Measurements from ENCODE around the gene PTPRN2. TPM values are rescaled to one million over a fixed set of nuclear protein-coding genes. Genes with fewer than 3 reads are reported as not detected.

Gene PTPRN2
- total RNA-seq, 1 donor from 2014 or later: 11.4 TPM

GRCh38 chr7:158576050-158576762 lies 11.4 kb downstream of the PTPRN2 start:
- peaks cover 17% of the 10 kb centered on the region for H3K27me3 Mint-ChIP-seq
- H3K27ac Mint-ChIP-seq: no peak overlapping the region
- no peak for TF ChIP-seq CTCF (IDR thresholded peaks at IDR 0.05; ENCODE audit: unreplicated experiment)
- H3K4me1 Mint-ChIP-seq (ENCODE audit: low read depth): no peaks in the 10 kb centered on the region
- no peaks in the 10 kb centered on the region for H3K36me3 Mint-ChIP-seq (ENCODE audit: insufficient read depth)
- H3K9me3 Mint-ChIP-seq (ENCODE audit: low read depth): peaks cover 11% of the 10 kb centered on the region
- H3K4me3 Mint-ChIP-seq (ENCODE audit: low read depth): no peak overlapping the region
- no peak for DNase-seq (ENCODE audit: low spot score, unreplicated experiment)

- peaks cover 3% of the 10 kb centered on the region for H3K9me3 Mint-ChIP-seq (ENCODE audit: low read depth)
- H3K4me1 Mint-ChIP-seq (ENCODE audit: low read depth): no peaks in the 10 kb centered on the region
- H3K27me3 Mint-ChIP-seq: peaks cover 26% of the 10 kb centered on the region
- TF ChIP-seq CTCF (IDR thresholded peaks at IDR 0.05; ENCODE audit: unreplicated experiment): no peak
- no peak for DNase-seq (ENCODE audit: low spot score, unreplicated experiment)
- no peak overlapping the region for H3K4me3 Mint-ChIP-seq (ENCODE audit: low read depth)
- H3K36me3 Mint-ChIP-seq (ENCODE audit: insufficient read depth): no peaks in the 10 kb centered on the region
- no peak overlapping the region for H3K27ac Mint-ChIP-seq
These were observed 13.2 kb downstream of the PTPRN2 start for GRCh38 chr7:158574308-158575036.

GRCh38 chr7:158573310-158573709 lies 14.3 kb downstream of the PTPRN2 start:
- Mint-ChIP-seq H3K4me1 (ENCODE audit: low read depth) (no peaks in the 10 kb centered on the region), H3K27ac (peak overlapping the region; percentile 73), H3K4me3 (ENCODE audit: low read depth) (no peak overlapping the region), H3K9me3 (ENCODE audit: low read depth) (no peaks in the 10 kb centered on the region), H3K27me3 (peaks cover 33% of the 10 kb centered on the region), H3K36me3 (ENCODE audit: insufficient read depth) (no peaks in the 10 kb centered on the region)
- DNase-seq (ENCODE audit: low spot score, unreplicated experiment): no peak
- TF ChIP-seq CTCF (IDR thresholded peaks at IDR 0.05; ENCODE audit: unreplicated experiment): no peak

- no peaks in the 10 kb centered on the region for H3K9me3 Mint-ChIP-seq (ENCODE audit: low read depth)
- no peak for DNase-seq (ENCODE audit: low spot score, unreplicated experiment)
- no peaks in the 10 kb centered on the region for H3K36me3 Mint-ChIP-seq (ENCODE audit: insufficient read depth)
- peaks cover under 1% of the 10 kb centered on the region for H3K4me1 Mint-ChIP-seq (ENCODE audit: low read depth)
- no peak overlapping the region for H3K27ac Mint-ChIP-seq
- no peak overlapping the region for H3K4me3 Mint-ChIP-seq (ENCODE audit: low read depth)
- no peak for TF ChIP-seq CTCF (IDR thresholded peaks at IDR 0.05; ENCODE audit: unreplicated experiment)
- peaks cover 37% of the 10 kb centered on the region for H3K27me3 Mint-ChIP-seq
These were observed 15.4 kb downstream of the PTPRN2 start for GRCh38 chr7:158572000-158572828.
